Effector CD4-positive, alpha-beta T cell (primary cell): ENCODE data around the gene ILDR2.
"Not testable (repeated sequence)": the region's sequence is repeated elsewhere in the genome, so short reads cannot be mapped to it uniquely, and the experiment has no call there.

Source experiments
- DNase-seq: peaks from one replicate; pipeline ENCODE4 v3.0.0-alpha.2; 2020

The ILDR2 gene

GRCh38 chr1:166884971-166885370 is 90.4 kb downstream of the ILDR2 start:
- DNase-seq, result no peak

GRCh38 chr1:166884040-166884642 is 91.2 kb downstream of the ILDR2 start:
- peak; percentile 4 for DNase-seq

DNA sequence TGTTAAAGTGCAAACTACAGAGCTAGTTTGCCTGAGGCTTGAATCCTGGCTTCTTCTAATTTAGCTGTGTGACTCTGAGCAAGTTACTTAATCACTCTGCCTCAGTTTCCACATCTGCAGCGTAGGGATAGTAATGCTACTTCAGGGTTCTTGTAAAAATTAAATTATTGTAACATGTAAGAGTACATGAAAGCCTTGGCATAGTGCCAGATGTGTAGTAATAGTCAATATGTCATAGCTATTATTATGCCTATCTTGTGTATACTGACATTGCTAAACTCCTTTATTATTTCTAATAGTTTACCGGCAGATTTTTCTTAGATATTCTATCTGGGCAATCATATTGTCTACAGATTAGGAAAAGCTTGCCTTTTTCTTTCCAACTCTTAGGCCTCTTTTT is 92.4 kb downstream of the ILDR2 start:
- no peak for DNase-seq

- not testable (repeated sequence) for DNase-seq
Measured at GRCh38 chr1:166878173-166878917, 97.0 kb downstream of the ILDR2 start.

DNA sequence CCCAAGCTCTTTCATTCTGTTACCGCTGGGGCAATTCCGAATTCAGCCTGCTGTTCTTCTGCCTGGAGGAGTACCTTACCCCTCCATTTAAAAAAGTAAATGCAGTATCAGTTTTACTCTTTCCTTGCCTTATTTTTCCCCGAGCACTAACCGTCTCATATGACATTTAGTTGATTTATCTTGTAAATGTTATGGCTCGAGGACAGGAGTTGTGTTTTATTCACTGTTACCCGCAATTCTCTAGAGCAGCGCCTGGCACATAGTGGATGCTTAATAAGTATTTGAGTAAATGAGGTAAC is 98.9 kb downstream of the ILDR2 start:
- no peak for DNase-seq

DNA sequence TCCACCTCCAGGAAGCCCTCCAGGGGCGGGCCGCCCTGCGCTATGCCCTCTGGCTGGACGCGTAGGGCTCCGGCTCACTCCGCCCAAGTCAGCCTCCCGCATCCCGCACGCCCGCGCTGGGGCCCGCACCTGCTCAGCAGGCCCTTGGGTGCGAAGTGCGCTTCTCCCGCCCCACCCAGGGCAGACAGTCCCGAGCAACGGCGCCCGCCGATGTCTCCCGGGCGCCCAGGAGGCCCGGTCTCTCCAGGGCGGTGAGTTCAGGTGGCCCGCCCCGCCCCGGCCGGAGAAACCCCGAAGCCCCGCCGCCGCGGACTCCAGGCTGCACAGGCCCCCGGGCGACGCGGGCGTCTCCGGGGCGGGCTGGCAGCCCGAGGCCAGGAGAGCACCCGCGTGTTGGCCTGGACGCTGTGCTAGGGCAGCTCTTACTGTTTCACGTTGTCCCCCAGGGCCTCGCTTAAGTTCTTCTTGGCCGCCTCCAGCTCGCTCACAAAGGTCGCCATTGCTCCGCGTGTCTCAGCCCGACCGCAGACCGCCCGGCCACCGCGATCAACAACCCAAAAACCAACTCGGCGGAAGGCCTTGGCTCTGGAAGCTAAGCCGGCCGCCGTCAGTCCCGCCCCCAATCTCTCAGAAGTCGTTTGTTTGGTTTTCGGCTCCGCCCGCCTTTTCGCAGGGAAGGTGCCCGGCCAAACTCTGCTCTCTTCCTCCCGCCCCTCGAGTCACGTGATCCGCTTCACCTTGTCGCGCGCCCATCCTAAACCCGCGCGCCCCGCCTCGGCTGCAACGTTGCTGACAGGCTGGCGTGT is 99.4 kb downstream of the ILDR2 start, which contains the start of gene TADA1:
Gene TADA1 (minus strand): TSS at position 531 of the 806 bp plus-strand sequence. CDS start 31 bp downstream, at position 500.
- peak; percentile 98 for DNase-seq

GRCh38 chr1:166875302-166875733 is 100.0 kb downstream of the ILDR2 start:
- DNase-seq, result no peak

GRCh38 chr1:166874464-166874863 is 100.9 kb downstream of the ILDR2 start:
- no peak for DNase-seq

GRCh38 chr1:166870584-166870983 is 104.8 kb downstream of the ILDR2 start:
- no peak for DNase-seq

GRCh38 chr1:166869318-166870099 is 105.8 kb downstream of the ILDR2 start:
- DNase-seq, result no peak

DNA sequence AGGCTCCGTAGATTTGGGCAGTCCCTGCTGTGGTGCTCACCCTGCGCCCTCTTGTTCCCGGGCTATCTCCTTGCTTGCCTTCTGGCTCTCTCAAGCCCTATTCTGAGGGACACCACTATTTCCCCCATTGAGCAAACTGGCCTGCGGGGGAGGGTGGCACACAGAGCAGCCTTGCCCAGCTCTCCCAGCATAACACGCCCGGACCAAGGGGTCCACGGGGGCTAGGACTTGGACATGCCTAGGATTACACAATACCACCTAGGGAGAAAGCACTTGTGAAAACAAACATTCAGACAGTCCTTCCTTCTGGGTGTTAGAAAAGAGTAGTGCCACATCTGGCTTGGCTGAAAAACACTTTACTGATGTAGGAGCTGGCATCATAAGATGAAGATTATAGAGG is 106.7 kb downstream of the ILDR2 start:
- DNase-seq, result no peak

- DNase-seq, result no peak
Measured at GRCh38 chr1:166865926-166866325, 109.4 kb downstream of the ILDR2 start.

DNA sequence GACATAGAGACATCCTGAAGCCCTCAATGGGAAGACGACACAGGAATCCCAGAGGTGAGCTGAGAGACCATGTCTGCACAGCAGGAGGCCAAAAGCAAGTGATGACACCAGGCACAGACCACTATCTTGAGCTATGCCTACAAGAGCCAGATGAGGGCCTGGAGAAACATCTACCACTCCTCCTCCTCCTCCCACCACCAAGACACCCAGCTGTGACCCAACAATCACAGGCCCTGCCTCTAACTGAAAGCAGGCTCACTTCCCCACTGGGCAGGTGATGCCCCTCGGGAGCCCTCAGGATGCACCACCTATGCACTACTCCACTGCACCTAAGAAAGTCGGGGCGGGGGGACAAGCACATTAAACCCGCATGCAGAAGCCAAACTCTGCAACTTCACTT is 115.7 kb downstream of the ILDR2 start:
- no peak for DNase-seq

DNA sequence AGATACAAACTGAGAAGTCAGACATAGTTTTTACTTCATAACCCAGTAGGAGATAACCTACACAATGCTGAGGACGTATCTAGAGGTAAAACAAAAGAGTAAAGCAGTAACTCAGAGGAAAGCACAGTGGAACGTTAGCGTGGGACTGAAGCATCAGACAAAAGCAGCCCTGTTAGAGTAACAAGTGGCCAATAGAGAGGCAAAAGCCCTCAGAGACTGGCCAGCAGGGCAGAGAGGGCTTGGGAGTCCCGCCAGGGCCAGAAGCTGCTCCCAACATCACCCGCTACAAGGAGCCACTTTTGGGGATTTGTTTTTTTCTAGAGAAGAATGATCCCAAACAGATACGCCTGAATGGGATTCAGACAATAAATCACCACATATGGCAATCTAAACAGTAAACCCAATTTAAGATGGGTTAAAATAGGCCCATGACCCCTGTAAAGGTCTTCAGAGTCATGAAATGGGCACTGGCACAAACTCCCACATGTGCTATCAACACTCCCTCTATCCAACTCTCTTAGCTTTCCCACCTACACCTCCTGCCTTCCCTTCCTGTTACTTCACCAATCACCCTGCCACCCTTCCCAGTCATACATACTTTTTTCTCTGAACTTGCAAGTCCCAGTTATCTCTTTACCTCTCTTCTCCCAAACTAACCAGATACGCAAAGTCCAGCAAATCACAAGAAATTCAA is 116.5 kb downstream of the ILDR2 start:
- DNase-seq, result no peak
